Esophagus squamous epithelium (tissue), 4 donors: ENCODE data around the gene PRMT1.

Experiments used
- POLR2A ChIP-seq, 4 donors: fragments of 450-650 bp; IDR thresholded peaks; one replicate each; pipeline ENCODE4 v1.6.1; 2017; ENCODE audit warnings: antibody characterized with exemption in 4 of 4, mild to moderate bottlenecking in 4 of 4, moderate library complexity in 3 of 4
- TF ChIP-seq, protein P1 (sequence below), 6 experiments: fragments of 450-650 bp in 4 of 6; fragments of 200-600 bp in 2 of 6; sonication (generic) in 2 of 6; IDR thresholded peaks; one replicate each; pipeline ENCODE4 v1.5.1; 2016 to 2019; ENCODE audit warnings: antibody characterized with exemption in 6 of 6, mild to moderate bottlenecking in 4 of 6, moderate library complexity in 4 of 6

DNA sequence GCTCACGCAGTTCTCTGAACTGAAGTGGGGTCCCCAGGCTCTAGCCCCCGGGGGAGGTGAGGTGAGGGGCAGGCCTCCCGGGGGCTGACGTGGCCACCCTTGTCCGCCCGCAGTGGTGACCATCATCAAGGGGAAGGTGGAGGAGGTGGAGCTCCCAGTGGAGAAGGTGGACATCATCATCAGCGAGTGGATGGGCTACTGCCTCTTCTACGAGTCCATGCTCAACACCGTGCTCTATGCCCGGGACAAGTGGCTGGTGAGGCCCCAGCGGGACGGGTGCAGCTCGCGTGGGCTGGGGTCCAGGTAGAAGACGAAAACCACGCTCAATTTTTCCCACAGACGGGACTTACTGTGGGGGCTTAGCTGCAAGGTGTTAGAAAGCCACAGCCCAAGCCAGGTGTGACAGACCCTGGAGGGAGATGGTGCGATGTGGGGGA lies 6.8 kb downstream of the PRMT1 start:
- TF ChIP-seq, protein P1, sequence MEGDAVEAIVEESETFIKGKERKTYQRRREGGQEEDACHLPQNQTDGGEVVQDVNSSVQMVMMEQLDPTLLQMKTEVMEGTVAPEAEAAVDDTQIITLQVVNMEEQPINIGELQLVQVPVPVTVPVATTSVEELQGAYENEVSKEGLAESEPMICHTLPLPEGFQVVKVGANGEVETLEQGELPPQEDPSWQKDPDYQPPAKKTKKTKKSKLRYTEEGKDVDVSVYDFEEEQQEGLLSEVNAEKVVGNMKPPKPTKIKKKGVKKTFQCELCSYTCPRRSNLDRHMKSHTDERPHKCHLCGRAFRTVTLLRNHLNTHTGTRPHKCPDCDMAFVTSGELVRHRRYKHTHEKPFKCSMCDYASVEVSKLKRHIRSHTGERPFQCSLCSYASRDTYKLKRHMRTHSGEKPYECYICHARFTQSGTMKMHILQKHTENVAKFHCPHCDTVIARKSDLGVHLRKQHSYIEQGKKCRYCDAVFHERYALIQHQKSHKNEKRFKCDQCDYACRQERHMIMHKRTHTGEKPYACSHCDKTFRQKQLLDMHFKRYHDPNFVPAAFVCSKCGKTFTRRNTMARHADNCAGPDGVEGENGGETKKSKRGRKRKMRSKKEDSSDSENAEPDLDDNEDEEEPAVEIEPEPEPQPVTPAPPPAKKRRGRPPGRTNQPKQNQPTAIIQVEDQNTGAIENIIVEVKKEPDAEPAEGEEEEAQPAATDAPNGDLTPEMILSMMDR (IDR thresholded peaks at IDR 0.05), result no peak
- no peak for TF ChIP-seq POLR2A (IDR thresholded peaks at IDR 0.05)
